Measurements from ENCODE around the gene ICAM5.

Gene ICAM5

GRCh38 chr19:10344780-10345179, 55.0 kb downstream of the ICAM5 start:
- DNase-seq (ENCODE audit: low read depth in 2 of 2), result no peak
